Neuronal stem cell (in vitro differentiated cells): ENCODE measurements around the gene KRT38.
A peak's percentile ranks its signal among the peaks of the same experiment; 100 is the strongest.

ENCODE experiments used
- DNase-seq: peaks from one replicate; pipeline ENCODE4 v3.0.0-alpha.2; 2013; ENCODE audit warnings: low spot score
- H2AFZ ChIP-seq: one replicate; pipeline ENCODE4 v1.6.1; 2013; ENCODE audit warnings: mild to moderate bottlenecking, low read length, inconsistent platforms
- H2AK5ac ChIP-seq: 2 replicates; pipeline ENCODE4 v1.6.1; 2013; ENCODE audit warnings: low read depth, mild to moderate bottlenecking, inconsistent platforms, low read length, moderate library complexity, mixed read lengths
- H2BK120ac ChIP-seq: 2 replicates; pipeline ENCODE4 v1.6.1; 2013; ENCODE audit warnings: low read depth, mild to moderate bottlenecking, inconsistent platforms, low read length, moderate library complexity, mixed read lengths
- H2BK12ac ChIP-seq: one replicate; pipeline ENCODE4 v1.6.1; 2013; ENCODE audit warnings: low read length, inconsistent platforms
- H2BK15ac ChIP-seq: 2 replicates; pipeline ENCODE4 v1.6.1; 2013; ENCODE audit warnings: mild to moderate bottlenecking, low read length, inconsistent platforms, mixed read lengths
- H2BK5ac ChIP-seq: one replicate; pipeline ENCODE4 v1.6.1; 2013; ENCODE audit warnings: inconsistent platforms, mild to moderate bottlenecking, low read length, moderate library complexity
- H3K14ac ChIP-seq: one replicate; pipeline ENCODE4 v1.6.1; 2013; ENCODE audit warnings: low read length, inconsistent platforms
- H3K18ac ChIP-seq: 2 replicates; pipeline ENCODE4 v1.6.1; 2013; ENCODE audit warnings: low read length, inconsistent platforms
- H3K23ac ChIP-seq: 2 replicates; pipeline ENCODE4 v1.6.1; 2013; ENCODE audit warnings: low read depth, mild to moderate bottlenecking, mixed read lengths, low read length, inconsistent platforms; ENCODE audit not compliant: poor library complexity
- H3K27ac ChIP-seq: replicated peaks from 3 replicates; pipeline ENCODE4 v1.5.1; 2013; ENCODE audit warnings: low read length, inconsistent platforms
- H3K27me3 ChIP-seq, 3 experiments: 2 replicates each; pipeline ENCODE4 v1.6.1; 2013; ENCODE audit warnings: low read length in 3 of 3, mild to moderate bottlenecking in 2 of 3, inconsistent platforms in 1 of 3, low read depth in 1 of 3, mixed read lengths in 1 of 3, moderate library complexity in 1 of 3; ENCODE audit not compliant: control insufficient read depth in 3 of 3, insufficient read depth in 3 of 3
- H3K36me3 ChIP-seq, 2 donors: replicated peaks in 1 of 2; 2 replicates each; pipeline ENCODE4 v1.6.1; 2013; ENCODE audit warnings: low read length in 2 of 2; ENCODE audit not compliant: control insufficient read depth in 2 of 2, insufficient read depth in 2 of 2
- H3K4ac ChIP-seq: 2 replicates; pipeline ENCODE4 v1.6.1; 2013; ENCODE audit warnings: inconsistent platforms, mild to moderate bottlenecking, low read length, moderate library complexity
- H3K4me1 ChIP-seq, 2 donors: 1 replicate in 1 of 2; 2 replicates in 1 of 2; pipeline ENCODE4 v1.6.1; 2013; ENCODE audit warnings: low read length in 2 of 2, low read depth in 1 of 2; ENCODE audit not compliant: control insufficient read depth in 2 of 2, insufficient read depth in 1 of 2
- H3K4me2 ChIP-seq: one replicate; pipeline ENCODE4 v1.6.1; 2013; ENCODE audit warnings: mild to moderate bottlenecking, low read length, inconsistent platforms; ENCODE audit not compliant: insufficient read depth, poor library complexity, severe bottlenecking
- H3K4me3 ChIP-seq, 2 donors: 2 replicates each; pipeline ENCODE4 v1.5.1; 2013; ENCODE audit warnings: low read length in 2 of 2, mild to moderate bottlenecking in 2 of 2, inconsistent platforms in 1 of 2, moderate library complexity in 1 of 2
- H3K79me1 ChIP-seq: one replicate; pipeline ENCODE4 v1.6.1; 2013; ENCODE audit warnings: low read depth, mild to moderate bottlenecking, inconsistent platforms, low read length, moderate library complexity
- H3K9ac ChIP-seq: one replicate; pipeline ENCODE4 v1.6.1; 2013; ENCODE audit warnings: mild to moderate bottlenecking, low read depth, low read length, inconsistent platforms; ENCODE audit not compliant: poor library complexity
- H3K9me3 ChIP-seq, 2 donors: replicated peaks in 1 of 2; 2 replicates each; pipeline versions ENCODE3 to v1.6.1; 2013; ENCODE audit warnings: low read length in 2 of 2, mild to moderate bottlenecking in 2 of 2, inconsistent platforms in 1 of 2, low read depth in 1 of 2, mixed read lengths in 1 of 2, moderate library complexity in 1 of 2; ENCODE audit not compliant: control insufficient read depth in 2 of 2, insufficient read depth in 1 of 2
- H4K8ac ChIP-seq: one replicate; pipeline ENCODE4 v1.6.1; 2013; ENCODE audit warnings: low read depth, mild to moderate bottlenecking, inconsistent platforms, low read length, moderate library complexity
- H4K91ac ChIP-seq: one replicate; pipeline ENCODE4 v1.6.1; 2013; ENCODE audit warnings: low read length, low read depth, mild to moderate bottlenecking, inconsistent platforms; ENCODE audit not compliant: poor library complexity
- WGBS, 2 donors: extraction: QIAGEN DNeasy Blood & Tissue Kit; methylation state at CpG; one replicate each; pipeline ENCODE4 v1.1.7; 2013; ENCODE audit warnings: missing lambda C conversion rate in 2 of 2, mixed read lengths in 1 of 2; ENCODE audit not compliant: insufficient read length in 2 of 2, insufficient replicate concordance in 1 of 2; ENCODE audit errors: extremely low coverage in 2 of 2; 5-methylcytosine and 5-hydroxymethylcytosine counted together

KRT38 gene

DNA sequence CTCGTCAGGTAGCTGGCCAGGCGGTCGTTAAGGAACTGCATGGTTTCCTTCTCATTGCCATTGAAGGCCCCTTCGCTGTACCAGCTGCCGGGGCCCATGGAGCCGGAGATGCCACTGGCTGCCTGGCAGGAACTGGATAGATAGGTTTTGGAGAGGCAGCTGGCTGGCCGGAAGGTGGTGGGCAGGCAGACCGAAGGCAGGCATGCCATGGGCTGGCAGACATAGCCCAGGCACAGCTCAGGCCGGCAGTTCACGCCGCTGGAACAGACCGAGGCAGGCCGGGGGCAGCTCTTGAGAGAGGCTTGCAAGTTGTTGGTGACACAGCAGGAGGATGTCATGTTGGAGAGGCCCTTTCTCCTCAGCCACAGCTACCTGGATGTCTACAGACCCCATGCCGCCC lies 26.2 kb upstream of the KRT38 start, which contains the start of gene KRT32:
KRT32 (minus strand) TSS at position 399 of the 400 bp plus-strand sequence; CDS start at position 338, 61 bp downstream.
- H3K14ac ChIP-seq: no peak within 1 kb of the TSS
- no peaks in the 10 kb centered on the region for H3K79me1 ChIP-seq
- peak within 1 kb of the TSS; percentile 38 for H2BK15ac ChIP-seq
- no peak within 1 kb of the TSS for H3K4ac ChIP-seq
- H3K18ac ChIP-seq: peak within 1 kb of the TSS; percentile 45
- H2BK5ac ChIP-seq: no peak within 1 kb of the TSS
- WGBS, 2 donors: no CpG with 5 or more reads among the region's 14 CpGs
- H3K36me3 ChIP-seq: no peaks in the 10 kb centered on the region
- H3K23ac ChIP-seq: no peak within 1 kb of the TSS
- H2AK5ac ChIP-seq: peak within 1 kb of the TSS; percentile 40
- H3K4me3 ChIP-seq: no peak within 1 kb of the TSS
- DNase-seq: no peak
- no peak within 1 kb of the TSS for H3K9ac ChIP-seq
- no peak within 1 kb of the TSS for H4K91ac ChIP-seq
- no peak within 1 kb of the TSS for H3K4me2 ChIP-seq
- H3K27me3 ChIP-seq: no peaks in the 10 kb centered on the region
- no peak within 1 kb of the TSS for H3K27ac ChIP-seq
- no peaks in the 10 kb centered on the region for H3K4me1 ChIP-seq
- H3K9me3 ChIP-seq: no peaks in the 10 kb centered on the region
- no peak within 1 kb of the TSS for H4K8ac ChIP-seq
- no peak within 1 kb of the TSS for H2BK12ac ChIP-seq
- H2BK120ac ChIP-seq: no peak within 1 kb of the TSS
- H2AFZ ChIP-seq: no peak within 1 kb of the TSS

DNA sequence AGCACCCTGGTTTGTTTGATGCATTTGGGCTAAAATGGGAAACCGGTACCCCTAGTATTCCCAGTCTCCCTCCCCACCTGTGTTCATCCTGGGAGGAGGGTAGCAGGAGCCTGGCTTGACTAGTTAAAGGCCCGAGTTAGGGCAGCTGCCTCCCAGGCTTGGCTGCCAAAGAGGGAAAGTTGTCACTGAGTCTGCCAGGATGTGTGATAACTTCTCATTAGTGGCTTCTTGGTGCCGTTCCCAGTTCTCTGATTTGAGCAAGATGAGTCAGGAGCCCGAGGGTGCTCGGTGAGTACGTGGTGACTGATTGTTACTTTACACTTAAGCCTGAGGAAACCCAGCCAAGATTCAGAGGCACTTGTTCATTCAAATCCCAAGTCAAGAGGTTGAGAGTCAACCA lies 23.9 kb upstream of the KRT38 start:
- no peak overlapping the region for H3K9ac ChIP-seq
- H3K4me1 ChIP-seq: no peaks in the 10 kb centered on the region
- H2AK5ac ChIP-seq: no peak overlapping the region
- no peak overlapping the region for H2BK5ac ChIP-seq
- no peak for DNase-seq
- no peak overlapping the region for H3K4me2 ChIP-seq
- no peaks in the 10 kb centered on the region for H3K79me1 ChIP-seq
- WGBS, 2 donors: no CpG with 5 or more reads among the region's 6 CpGs
- no peak overlapping the region for H2AFZ ChIP-seq
- no peak overlapping the region for H2BK15ac ChIP-seq
- H4K91ac ChIP-seq: no peak overlapping the region
- no peak overlapping the region for H3K14ac ChIP-seq
- no peaks in the 10 kb centered on the region for H3K9me3 ChIP-seq
- H3K36me3 ChIP-seq: no peaks in the 10 kb centered on the region
- H4K8ac ChIP-seq: no peak overlapping the region
- no peak overlapping the region for H2BK12ac ChIP-seq
- no peak overlapping the region for H3K27ac ChIP-seq
- H3K23ac ChIP-seq: no peak overlapping the region
- H3K4ac ChIP-seq: no peak overlapping the region
- no peaks in the 10 kb centered on the region for H3K27me3 ChIP-seq
- H3K4me3 ChIP-seq: no peak overlapping the region
- H3K18ac ChIP-seq: no peak overlapping the region
- no peak overlapping the region for H2BK120ac ChIP-seq

DNA sequence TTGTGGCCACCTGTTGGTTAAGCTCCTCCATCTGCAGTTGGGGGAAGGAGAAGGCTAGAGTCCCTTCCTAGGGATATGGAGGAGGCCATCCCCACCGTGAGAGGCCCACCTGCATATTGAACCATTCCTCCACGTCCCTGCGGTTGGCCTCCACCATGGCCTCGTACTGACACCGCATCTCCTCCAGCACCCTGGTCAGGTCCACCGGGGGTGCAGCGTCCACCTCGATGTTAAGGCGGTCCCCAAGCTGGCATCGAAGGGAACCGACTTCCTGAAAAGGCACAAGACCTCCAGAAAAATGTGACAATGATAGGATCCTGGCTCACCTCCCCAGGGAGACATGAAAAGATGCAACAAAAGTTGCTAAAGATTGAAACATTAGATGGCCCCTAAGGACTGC lies 23.4 kb upstream of the KRT38 start:
- Histone ChIP-seq H4K8ac (no peak overlapping the region), H3K4ac (no peak overlapping the region), H3K18ac (no peak overlapping the region), H2BK12ac (no peak overlapping the region), H3K27ac (no peak overlapping the region), H3K79me1 (no peaks in the 10 kb centered on the region), H3K4me1 (no peaks in the 10 kb centered on the region), H3K23ac (no peak overlapping the region), H3K36me3 (no peaks in the 10 kb centered on the region), H3K4me3 (no peak overlapping the region), H3K4me2 (no peak overlapping the region), H3K9me3 (no peaks in the 10 kb centered on the region), H3K9ac (no peak overlapping the region), H2BK5ac (no peak overlapping the region), H3K14ac (peak overlapping the region; percentile 22), H2AFZ (no peak overlapping the region), H4K91ac (no peak overlapping the region), H2BK120ac (no peak overlapping the region), H3K27me3 (no peaks in the 10 kb centered on the region), H2AK5ac (no peak overlapping the region), H2BK15ac (peak overlapping the region; percentile 4)
- WGBS, 2 donors: no CpG with 5 or more reads among the region's 11 CpGs
- DNase-seq: no peak

DNA sequence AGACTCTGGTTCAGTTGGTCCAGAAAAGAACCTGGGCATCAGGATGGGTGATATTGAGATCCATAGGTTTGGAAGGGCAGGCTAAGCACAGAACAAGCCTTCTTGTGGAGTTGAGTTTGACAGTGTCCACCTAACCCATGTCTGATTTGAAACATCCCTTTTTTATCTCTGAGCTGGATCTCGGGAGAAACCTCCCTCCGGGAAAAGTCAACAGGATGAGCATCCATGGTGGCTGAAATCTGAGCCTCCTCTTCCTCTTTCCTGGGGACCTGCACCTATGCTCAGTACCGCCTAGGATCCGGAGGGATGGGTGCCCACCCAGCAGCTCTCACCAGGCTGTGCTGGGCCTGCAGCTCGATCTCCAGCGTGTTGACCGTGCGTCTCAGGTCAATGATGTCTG lies 23.0 kb upstream of the KRT38 start:
- H3K4me3 ChIP-seq: no peak overlapping the region
- no peak overlapping the region for H4K91ac ChIP-seq
- no peak overlapping the region for H3K4ac ChIP-seq
- H3K79me1 ChIP-seq: no peaks in the 10 kb centered on the region
- WGBS, 2 donors: no CpG with 5 or more reads among the region's 8 CpGs
- no peak overlapping the region for H2BK120ac ChIP-seq
- H3K27me3 ChIP-seq: no peaks in the 10 kb centered on the region
- H2AK5ac ChIP-seq: no peak overlapping the region
- no peak overlapping the region for H3K27ac ChIP-seq
- no peak overlapping the region for H2BK12ac ChIP-seq
- no peak overlapping the region for H3K4me2 ChIP-seq
- no peak overlapping the region for H3K23ac ChIP-seq
- H3K14ac ChIP-seq: no peak overlapping the region
- no peaks in the 10 kb centered on the region for H3K9me3 ChIP-seq
- no peak overlapping the region for H4K8ac ChIP-seq
- H2BK5ac ChIP-seq: no peak overlapping the region
- no peak overlapping the region for H3K9ac ChIP-seq
- H3K4me1 ChIP-seq: no peaks in the 10 kb centered on the region
- H3K18ac ChIP-seq: no peak overlapping the region
- DNase-seq: no peak
- no peak overlapping the region for H2AFZ ChIP-seq
- H3K36me3 ChIP-seq: no peaks in the 10 kb centered on the region
- peak overlapping the region; percentile 4 for H2BK15ac ChIP-seq
